AG20443 (cell line): ENCODE data around the gene ELAVL1.
"Not testable (repeated sequence)": the region's sequence is repeated elsewhere in the genome, so short reads cannot be mapped to it uniquely, and the experiment has no call there.

Experiments
- DNase-seq: peaks from one replicate; pipeline ENCODE4 v3.0.0; 2012; ENCODE audit warnings: low spot score, mixed read lengths

ELAVL1 gene

GRCh38 chr19:7968796-7969554, 36.5 kb downstream of the ELAVL1 start:
- peak; percentile 48 for DNase-seq

GRCh38 chr19:7968008-7968795, 37.2 kb downstream of the ELAVL1 start:
- DNase-seq = no peak

GRCh38 chr19:7965921-7966665, 39.3 kb downstream of the ELAVL1 start:
- no peak for DNase-seq

DNA sequence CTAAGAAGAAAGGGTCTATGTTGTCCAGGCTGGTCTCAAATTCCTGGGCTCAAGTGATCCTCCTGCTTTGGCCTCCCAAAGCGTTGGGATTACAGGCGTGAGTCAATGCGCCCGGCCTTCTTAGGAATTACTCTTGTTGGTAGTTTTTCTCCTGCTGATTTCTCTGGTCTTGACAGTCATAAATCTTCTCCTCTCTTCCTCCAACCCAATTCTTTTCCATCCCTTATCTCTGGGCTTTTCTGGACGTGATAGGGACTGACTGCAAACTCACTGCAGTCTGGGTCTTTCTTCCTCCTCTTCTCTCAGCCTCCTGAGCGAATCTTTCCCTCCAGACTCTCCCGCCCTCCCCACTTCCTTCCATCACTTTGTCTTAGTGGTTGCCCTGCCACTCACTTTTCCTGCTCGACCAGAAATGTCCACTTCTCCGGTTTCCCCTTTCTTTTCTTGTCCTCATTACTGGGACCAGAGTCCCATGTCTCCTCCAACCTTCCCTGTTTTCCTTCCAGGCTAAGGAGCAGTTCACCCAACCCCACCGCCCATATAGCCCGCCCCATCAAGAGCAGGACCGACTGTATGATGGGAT, 40.1 kb downstream of the ELAVL1 start:
- DNase-seq = no peak

- no peak for DNase-seq
Observed at GRCh38 chr19:7963566-7963965, 41.9 kb downstream of the ELAVL1 start.

DNA sequence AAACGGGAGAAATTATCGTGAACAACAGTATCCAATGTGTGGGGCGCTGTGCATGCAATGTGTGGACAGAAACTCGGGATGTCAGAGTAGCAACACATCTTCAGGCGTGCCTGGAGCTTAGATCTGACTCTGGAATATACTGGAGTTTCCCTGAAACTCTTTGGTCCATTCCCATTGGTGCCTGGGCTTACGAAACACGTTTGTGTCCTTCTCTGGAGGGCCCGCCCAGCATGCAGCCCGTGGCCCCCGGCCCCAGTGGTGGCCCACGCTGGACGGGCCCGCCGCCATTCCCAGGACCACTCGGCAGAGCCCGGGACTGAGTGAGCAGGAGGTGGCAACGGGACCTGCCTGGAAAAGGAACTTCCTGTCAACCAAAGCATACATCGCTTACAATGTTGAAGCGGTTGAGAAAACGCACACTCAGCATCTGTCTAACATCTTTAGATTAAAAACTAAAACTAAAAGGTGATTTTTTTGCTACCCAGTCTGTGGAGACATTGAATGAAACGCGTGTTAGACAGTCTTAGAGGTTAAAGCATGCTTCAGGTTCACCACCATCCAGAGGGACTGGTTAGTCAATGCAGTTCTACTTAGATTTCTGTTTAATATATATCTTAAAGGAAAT, 42.7 kb downstream of the ELAVL1 start:
- no peak for DNase-seq

- no peak for DNase-seq
Observed at GRCh38 chr19:7961920-7962626, 43.4 kb downstream of the ELAVL1 start.

GRCh38 chr19:7961082-7961481, 44.4 kb downstream of the ELAVL1 start:
- DNase-seq = not testable (repeated sequence)

DNA sequence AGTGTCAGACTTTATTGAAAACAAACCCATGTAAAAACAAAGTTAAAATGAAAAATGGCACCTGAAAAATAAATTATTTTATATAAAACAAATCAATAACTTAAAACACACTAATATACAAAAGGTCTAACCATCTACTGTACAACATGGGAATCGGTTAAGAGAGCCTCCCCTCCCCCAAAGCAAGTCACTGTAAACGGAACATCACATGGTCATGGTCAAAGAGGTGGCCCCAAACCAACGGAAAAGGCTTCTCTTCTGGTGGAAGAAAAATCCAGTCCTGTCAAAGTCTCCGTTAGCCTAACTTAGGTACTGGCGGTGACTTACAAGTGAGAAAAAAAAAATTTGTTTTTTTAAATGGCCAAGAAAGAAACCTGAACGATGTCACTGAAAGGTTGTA, 46.2 kb downstream of the ELAVL1 start:
- no peak for DNase-seq

- DNase-seq = no peak
Observed at GRCh38 chr19:7955696-7956095, 49.7 kb downstream of the ELAVL1 start.

DNA sequence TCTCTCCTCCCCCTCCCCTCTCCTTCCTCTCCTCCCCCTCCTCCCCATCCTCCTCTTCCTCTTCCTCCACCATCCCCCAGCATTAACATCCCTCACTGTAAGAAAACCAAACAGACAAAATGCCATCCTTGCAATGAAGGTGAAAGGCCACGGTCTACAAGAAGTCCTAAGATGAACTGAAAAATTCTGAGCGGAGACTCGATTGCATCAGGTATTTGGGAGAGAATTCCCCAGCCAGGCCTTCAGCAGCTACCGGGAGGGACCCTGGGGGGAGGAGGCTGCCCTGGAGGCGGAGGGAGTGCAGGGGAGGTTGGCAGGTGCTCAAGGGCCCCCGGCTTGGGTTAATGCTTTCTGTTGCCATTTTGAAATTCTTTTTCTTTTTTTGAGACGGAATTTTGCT, 51.9 kb downstream of the ELAVL1 start:
- DNase-seq = no peak

- peak; percentile 35 for DNase-seq
Observed at GRCh38 chr19:7953060-7953459, 52.4 kb downstream of the ELAVL1 start.

- DNase-seq = no peak
Observed at GRCh38 chr19:7947939-7948338, 57.5 kb downstream of the ELAVL1 start.

DNA sequence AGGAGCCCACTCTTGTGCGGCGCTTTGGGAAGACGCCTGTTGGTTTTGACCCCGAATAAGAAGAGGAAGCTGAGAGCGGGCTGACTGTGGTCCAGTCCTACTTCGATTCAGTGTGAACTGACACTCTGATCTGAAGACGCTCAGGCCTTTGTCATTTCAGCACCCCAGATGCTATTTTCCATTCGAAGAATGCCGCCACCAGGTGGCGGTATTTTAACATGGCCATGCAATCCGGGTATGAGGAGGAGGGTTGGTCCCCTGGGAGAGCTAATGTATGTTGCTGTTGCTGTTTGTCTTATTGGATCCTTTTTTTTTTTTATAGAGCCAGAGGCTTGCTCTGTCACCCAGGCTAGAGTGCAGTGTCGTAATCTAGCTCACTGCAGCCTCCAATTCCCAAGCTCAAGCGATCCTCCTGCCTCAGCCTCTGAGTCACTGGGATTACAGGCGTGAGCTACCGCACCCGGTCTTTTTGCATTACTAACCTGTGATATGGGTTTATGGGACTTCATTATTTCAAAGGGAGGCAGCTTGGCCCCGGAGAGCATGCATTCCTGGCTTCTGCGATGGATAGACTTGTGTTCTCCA, 61.2 kb downstream of the ELAVL1 start:
- DNase-seq = peak; percentile 81

GRCh38 chr19:7943444-7944176, 61.8 kb downstream of the ELAVL1 start, which contains the start of gene TIMM44:
TIMM44 (minus strand) TSS chr19:7943666; CDS start chr19:7943651, 15 bp downstream.
- peak; percentile 98 for DNase-seq

DNA sequence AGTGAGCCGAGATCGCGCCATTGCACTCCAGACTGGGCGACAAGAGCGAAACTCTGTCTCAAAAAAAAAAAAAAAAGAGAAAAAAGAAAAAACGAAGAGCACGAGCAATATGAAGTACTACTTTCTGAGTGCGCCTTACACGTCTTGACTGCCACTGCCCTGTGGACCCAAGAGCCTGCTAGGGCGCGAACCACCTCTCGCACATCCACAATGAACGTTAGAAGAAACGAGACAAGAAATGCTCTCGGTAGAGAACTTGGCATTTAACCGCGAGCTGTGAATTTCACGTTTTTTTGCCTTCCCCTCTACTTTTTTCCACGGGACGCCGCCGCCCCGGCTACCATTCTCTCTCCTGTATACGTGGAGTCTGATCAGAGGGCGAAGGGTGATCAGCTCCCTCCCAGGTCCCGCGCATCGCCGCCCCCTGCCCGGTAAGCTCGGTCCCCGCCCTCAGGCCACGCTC, 62.4 kb downstream of the ELAVL1 start:
- no peak for DNase-seq

GRCh38 chr19:7941895-7942596, 63.4 kb downstream of the ELAVL1 start:
- no peak for DNase-seq

DNA sequence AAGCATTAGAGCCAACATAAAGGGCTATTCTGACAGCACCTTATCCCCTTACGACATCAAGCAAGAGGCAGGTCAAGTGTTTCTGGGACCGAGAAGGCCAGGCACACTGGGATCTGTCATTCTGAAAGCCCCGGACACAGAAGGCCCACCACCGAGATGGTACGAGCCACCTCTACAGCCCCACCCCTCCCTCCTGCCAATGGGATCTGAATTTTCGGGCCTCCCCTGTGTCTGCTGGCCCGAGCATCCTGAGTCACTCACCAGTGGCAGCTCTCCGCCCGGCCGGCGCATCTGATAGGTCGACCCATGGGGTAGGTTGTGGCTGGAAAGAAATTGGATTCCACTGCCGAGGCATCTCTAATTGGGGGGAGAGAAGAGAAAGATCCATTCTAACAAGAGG, 64.6 kb downstream of the ELAVL1 start:
- DNase-seq = no peak

GRCh38 chr19:7934766-7935165, 70.7 kb downstream of the ELAVL1 start:
- DNase-seq = no peak
